Nephron progenitor cell (in vitro differentiated cells): Measurements from ENCODE around the gene DCDC1.

Source experiments
- DNase-seq: peaks from one replicate; pipeline ENCODE4 v3.0.0; 2021
- H3K27ac Mint-ChIP-seq: 2 replicates; pipeline ENCODE4 v1.8.0; 2021; ENCODE audit warnings: mild to moderate bottlenecking, moderate library complexity, mixed read lengths
- H3K27me3 Mint-ChIP-seq: 2 replicates; pipeline ENCODE4 v1.8.0; 2021; ENCODE audit warnings: mild to moderate bottlenecking, low read depth, mixed read lengths; ENCODE audit not compliant: poor library complexity
- H3K36me3 Mint-ChIP-seq: 2 replicates; pipeline ENCODE4 v1.8.0; 2021; ENCODE audit warnings: low read depth, mixed read lengths
- H3K4me1 Mint-ChIP-seq: 2 replicates; pipeline ENCODE4 v1.8.0; 2021; ENCODE audit warnings: mixed read lengths
- H3K4me3 Mint-ChIP-seq: 2 replicates; pipeline ENCODE4 v1.8.0; 2021; ENCODE audit warnings: mild to moderate bottlenecking, moderate library complexity, mixed read lengths
- H3K9me3 Mint-ChIP-seq: 2 replicates; pipeline ENCODE4 v1.8.0; 2021; ENCODE audit warnings: mild to moderate bottlenecking, moderate library complexity, mixed read lengths
- TF ChIP-seq, protein P1 (sequence below): fragments of 200-600 bp; sonication (generic); IDR thresholded peaks from 2 replicates; pipeline ENCODE4 v1.5.0; 2021; ENCODE audit warnings: antibody characterized with exemption

The DCDC1 gene

DNA sequence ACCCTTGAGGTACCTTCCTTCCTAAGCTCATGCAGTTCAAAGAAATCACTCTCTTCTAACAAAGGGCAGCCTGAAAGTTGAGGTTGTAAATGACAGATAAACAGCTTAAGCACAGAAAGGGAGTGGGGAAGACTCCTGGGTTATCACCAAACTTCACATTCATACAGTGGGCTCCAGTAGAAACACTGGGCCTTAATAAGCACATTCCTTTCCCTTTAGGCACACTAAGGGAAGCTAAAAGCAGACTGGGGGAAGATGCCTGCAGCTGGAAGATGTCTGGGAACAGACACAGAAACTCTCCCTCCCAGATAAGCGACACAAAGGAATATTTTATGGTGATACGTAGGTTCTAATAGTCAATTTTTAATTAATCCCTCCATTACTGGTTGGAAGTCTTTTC lies 433.0 kb downstream of the DCDC1 start:
- H3K4me3 Mint-ChIP-seq, result no peak overlapping the region
- no peaks in the 10 kb centered on the region for H3K4me1 Mint-ChIP-seq
- H3K9me3 Mint-ChIP-seq, result peaks cover 12% of the 10 kb centered on the region
- TF ChIP-seq, protein P1, sequence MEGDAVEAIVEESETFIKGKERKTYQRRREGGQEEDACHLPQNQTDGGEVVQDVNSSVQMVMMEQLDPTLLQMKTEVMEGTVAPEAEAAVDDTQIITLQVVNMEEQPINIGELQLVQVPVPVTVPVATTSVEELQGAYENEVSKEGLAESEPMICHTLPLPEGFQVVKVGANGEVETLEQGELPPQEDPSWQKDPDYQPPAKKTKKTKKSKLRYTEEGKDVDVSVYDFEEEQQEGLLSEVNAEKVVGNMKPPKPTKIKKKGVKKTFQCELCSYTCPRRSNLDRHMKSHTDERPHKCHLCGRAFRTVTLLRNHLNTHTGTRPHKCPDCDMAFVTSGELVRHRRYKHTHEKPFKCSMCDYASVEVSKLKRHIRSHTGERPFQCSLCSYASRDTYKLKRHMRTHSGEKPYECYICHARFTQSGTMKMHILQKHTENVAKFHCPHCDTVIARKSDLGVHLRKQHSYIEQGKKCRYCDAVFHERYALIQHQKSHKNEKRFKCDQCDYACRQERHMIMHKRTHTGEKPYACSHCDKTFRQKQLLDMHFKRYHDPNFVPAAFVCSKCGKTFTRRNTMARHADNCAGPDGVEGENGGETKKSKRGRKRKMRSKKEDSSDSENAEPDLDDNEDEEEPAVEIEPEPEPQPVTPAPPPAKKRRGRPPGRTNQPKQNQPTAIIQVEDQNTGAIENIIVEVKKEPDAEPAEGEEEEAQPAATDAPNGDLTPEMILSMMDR, result no peak
- H3K36me3 Mint-ChIP-seq, result no peaks in the 10 kb centered on the region
- DNase-seq, result no peak
- H3K27ac Mint-ChIP-seq, result no peak overlapping the region
- peaks cover 6% of the 10 kb centered on the region for H3K27me3 Mint-ChIP-seq

DNA sequence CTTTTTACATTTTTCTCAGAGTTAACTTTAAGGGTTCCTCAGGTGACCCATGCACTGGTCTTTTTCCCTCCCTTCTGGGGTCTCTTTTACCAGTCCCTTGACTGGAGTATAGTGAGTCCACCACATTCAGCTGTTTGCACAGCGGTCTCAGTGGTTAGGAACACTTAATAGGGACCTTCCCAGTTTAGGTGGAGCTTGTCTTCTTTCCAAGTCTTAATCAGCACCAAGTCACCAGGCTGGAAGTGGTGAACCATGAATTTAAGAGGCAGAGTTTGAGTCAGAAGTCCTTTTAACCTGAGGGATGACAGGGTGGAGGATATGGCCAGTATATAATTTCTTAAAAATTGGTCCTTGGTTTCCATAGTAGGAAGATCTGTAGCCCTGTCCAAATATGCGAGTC lies 433.7 kb downstream of the DCDC1 start:
- Mint-ChIP-seq H3K4me1 (no peaks in the 10 kb centered on the region), H3K9me3 (peaks cover 7% of the 10 kb centered on the region), H3K27me3 (peaks cover 6% of the 10 kb centered on the region), H3K27ac (no peak overlapping the region), H3K36me3 (no peaks in the 10 kb centered on the region), H3K4me3 (no peak overlapping the region)
- no peak for DNase-seq
- TF ChIP-seq, protein P1, result no peak

DNA sequence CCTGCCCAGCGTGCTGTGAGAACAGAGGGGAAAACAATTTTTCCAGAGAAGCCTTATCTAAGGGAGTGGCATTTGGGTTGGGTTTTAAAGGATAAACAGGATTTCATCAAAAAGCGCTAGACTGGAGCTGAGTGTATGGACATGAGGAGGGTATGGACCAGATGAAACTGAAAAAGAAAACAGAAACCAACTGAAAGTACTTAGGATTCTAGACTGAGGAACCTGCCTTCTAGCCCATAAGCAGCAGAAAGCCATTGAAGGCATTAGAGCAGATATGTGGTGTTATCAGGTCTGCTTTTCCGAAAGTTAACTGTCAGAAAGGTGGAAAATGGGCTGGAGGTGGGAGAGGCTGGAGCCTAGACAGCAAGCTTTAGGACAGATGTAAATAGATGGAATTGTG lies 443.4 kb downstream of the DCDC1 start:
- Mint-ChIP-seq H3K4me3 (no peak overlapping the region), H3K9me3 (no peaks in the 10 kb centered on the region), H3K36me3 (no peaks in the 10 kb centered on the region), H3K27me3 (peaks cover 17% of the 10 kb centered on the region), H3K4me1 (peaks cover 8% of the 10 kb centered on the region), H3K27ac (no peak overlapping the region)
- TF ChIP-seq, protein P1, result no peak
- no peak for DNase-seq

DNA sequence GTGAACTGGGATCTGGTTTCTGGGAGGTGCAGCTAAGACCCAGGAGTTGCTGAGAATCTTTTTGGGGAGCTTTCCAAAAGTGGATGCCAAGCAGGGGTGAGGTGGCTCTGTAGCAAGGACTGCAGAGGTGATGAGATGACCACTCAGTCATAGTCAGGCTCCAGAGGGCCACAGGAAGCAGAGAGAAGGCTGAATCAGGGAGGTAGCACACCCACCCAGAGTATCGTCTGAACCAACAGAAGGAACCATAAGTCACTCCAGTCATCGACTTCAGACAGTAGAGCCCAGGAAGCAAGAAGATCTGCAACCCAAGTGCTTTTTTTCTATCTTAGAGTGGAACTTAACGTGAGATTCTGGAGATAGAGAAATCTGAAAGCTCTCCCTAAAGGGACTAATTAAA lies 447.7 kb downstream of the DCDC1 start:
- H3K36me3 Mint-ChIP-seq, result no peaks in the 10 kb centered on the region
- no peak overlapping the region for H3K4me3 Mint-ChIP-seq
- TF ChIP-seq, protein P1, result no peak
- DNase-seq, result no peak
- peaks cover 8% of the 10 kb centered on the region for H3K4me1 Mint-ChIP-seq
- no peak overlapping the region for H3K27ac Mint-ChIP-seq
- no peaks in the 10 kb centered on the region for H3K9me3 Mint-ChIP-seq
- peaks cover 13% of the 10 kb centered on the region for H3K27me3 Mint-ChIP-seq

DNA sequence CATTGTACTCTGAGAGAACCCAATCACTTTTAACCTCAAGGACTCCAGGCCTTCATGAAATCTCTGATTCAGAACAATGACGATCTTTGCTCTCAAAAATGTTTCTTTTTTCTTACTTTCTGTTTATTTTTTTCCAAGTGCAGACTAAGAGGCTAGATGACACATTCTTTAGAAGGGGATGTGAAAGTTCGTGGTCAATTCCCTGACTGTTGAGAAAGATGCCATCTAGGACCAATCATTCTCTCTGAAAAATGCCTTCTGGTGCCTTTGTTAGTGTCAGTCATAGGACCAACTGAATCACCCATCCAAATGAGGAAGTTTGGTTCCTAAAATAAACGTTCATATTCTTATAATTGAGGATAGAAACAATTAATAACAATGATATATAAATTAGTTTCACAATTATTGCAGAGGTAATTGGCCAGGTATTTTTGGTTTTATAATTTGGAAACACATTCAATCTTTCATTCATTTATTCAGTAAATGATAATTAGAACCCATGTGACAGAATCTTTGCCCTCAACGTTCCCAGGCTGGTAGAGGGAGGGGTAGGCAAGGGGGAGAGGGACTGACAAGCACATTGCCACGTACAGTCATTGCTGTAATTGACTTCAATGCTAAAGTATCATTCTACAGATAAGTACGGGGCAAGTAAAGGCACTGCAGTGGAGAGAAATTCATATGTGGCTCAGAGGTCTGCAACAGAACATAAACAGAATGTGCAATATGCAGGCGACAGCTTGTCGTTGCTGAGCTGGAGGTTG lies 450.0 kb downstream of the DCDC1 start:
- Mint-ChIP-seq H3K27me3 (peaks cover 19% of the 10 kb centered on the region), H3K9me3 (no peaks in the 10 kb centered on the region), H3K36me3 (no peaks in the 10 kb centered on the region), H3K4me1 (peaks cover 8% of the 10 kb centered on the region), H3K4me3 (no peak overlapping the region), H3K27ac (no peak overlapping the region)
- TF ChIP-seq, protein P1, result no peak
- DNase-seq, result no peak

DNA sequence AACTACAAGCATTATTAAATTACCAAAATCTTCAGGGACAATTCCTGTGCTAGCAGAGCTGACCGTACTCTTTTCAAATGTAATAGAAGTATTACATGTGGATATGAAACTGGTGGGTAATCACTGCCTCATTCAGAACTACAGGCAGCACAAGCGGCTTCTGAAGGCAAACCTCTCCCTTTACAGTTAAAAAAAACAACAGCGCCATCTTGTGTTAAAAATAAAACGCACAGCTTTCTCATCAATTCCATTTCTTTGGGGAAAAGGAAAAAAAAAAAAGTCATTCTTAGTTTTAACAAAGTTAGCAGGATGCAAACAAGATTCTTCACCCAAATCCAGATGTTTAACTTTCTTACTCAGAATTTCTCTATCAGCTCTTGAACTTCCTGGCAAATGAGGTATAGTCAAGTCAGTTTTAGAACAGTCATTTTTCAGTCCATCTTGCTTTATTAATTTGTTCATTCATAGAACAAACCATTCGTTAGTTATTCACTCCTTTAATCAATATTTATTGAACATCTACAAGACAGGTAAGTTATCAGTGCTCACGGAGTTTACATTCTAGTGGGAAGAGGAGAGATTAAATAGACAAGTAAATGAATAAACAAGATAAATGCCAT lies 451.6 kb downstream of the DCDC1 start:
- no peak overlapping the region for H3K4me3 Mint-ChIP-seq
- peaks cover 18% of the 10 kb centered on the region for H3K27me3 Mint-ChIP-seq
- TF ChIP-seq, protein P1, result peak; percentile 81
- peak; percentile 27 for DNase-seq
- no peaks in the 10 kb centered on the region for H3K36me3 Mint-ChIP-seq
- H3K9me3 Mint-ChIP-seq, result no peaks in the 10 kb centered on the region
- H3K27ac Mint-ChIP-seq, result no peak overlapping the region
- peaks cover 13% of the 10 kb centered on the region for H3K4me1 Mint-ChIP-seq
